Endothelial cell of umbilical vein (primary cell): ENCODE measurements around the gene SNHG17. TPM values are rescaled to one million over a fixed set of nuclear protein-coding genes. Genes with fewer than 3 reads are reported as not detected.
"Not testable (repeated sequence)": the region's sequence is repeated elsewhere in the genome, so short reads cannot be mapped to it uniquely, and the experiment has no call there.

Experiments
- BruUV-seq: library from RNA; stranded (reverse); fragments of 400-500 nt; replicated peaks from 2 replicates; lab custom pipeline; 2021; lab: Mats Ljungman, UMichigan
- CTCF ChIA-PET: fragments of 300-600, 350-600 bp; sonication (Branson Sonifier 250); formaldehyde crosslinking; loops from one replicate; lab custom pipeline; 2021; ENCODE audit warnings: antibody characterized with exemption, inconsistent platforms; lab: Charles Lee
- POLR2A ChIA-PET: fragments of 300-600, 350-600 bp; sonication (Branson Sonifier 250); formaldehyde crosslinking; loops from one replicate; lab custom pipeline; 2021; ENCODE audit warnings: antibody characterized with exemption, inconsistent platforms; lab: Charles Lee
- DNase-seq: peaks from one replicate; pipeline ENCODE4 v3.0.0-alpha.2; 2011; ENCODE audit warnings: low read depth, low spot score
- FAIRE-seq: peaks from 2 replicates; lab custom pipeline; 2011; peaks lifted over from hg19 to GRCh38; lab: Jason Lieb, UNC
- H2AFZ ChIP-seq: 2 replicates; pipeline ENCODE4 v1.6.0; 2012; ENCODE audit warnings: low read depth, low read length, control low read depth, inconsistent platforms
- H3K27ac ChIP-seq: 2 replicates; pipeline ENCODE4 v1.5.1; 2011; ENCODE audit warnings: low read depth, mild to moderate bottlenecking, control low read depth, low read length, moderate library complexity; ENCODE audit not compliant: insufficient read depth
- H3K27me3 ChIP-seq, 2 experiments: 2 replicates each; pipeline versions ENCODE4 v1.6.0 to v1.6.1; 2011; ENCODE audit warnings: low read length in 2 of 2, mixed read lengths in 1 of 2; ENCODE audit not compliant: control insufficient read depth in 2 of 2, insufficient read depth in 2 of 2
- H3K36me3 ChIP-seq, 2 experiments: 2 replicates in 1 of 2; 3 replicates in 1 of 2; pipeline ENCODE4 v1.5.1; 2011; ENCODE audit warnings: low read length in 2 of 2, mild to moderate bottlenecking in 1 of 2, moderate library complexity in 1 of 2; ENCODE audit not compliant: control insufficient read depth in 2 of 2, insufficient read depth in 2 of 2; ENCODE audit errors: extremely low read depth in 1 of 2
- H3K4me1 ChIP-seq: 3 replicates; pipeline ENCODE4 v1.5.1; 2011; ENCODE audit warnings: mild to moderate bottlenecking, low read length; ENCODE audit not compliant: control insufficient read depth, insufficient read depth; ENCODE audit errors: extremely low read depth
- H3K4me2 ChIP-seq: 2 replicates; pipeline ENCODE4 v1.6.1; 2011; ENCODE audit warnings: low read length, control low read depth, mixed read lengths; ENCODE audit not compliant: insufficient read depth
- H3K4me3 ChIP-seq, 3 experiments: fragments of 200-600 bp in 1 of 3; sonication (generic), shearing (Covaris generic) in 1 of 3; replicated peaks in 1 of 3; 2 replicates each; pipeline ENCODE4 v1.5.1; 2011 to 2016; ENCODE audit warnings: control low read depth in 3 of 3, low read length in 3 of 3, mild to moderate bottlenecking in 2 of 3, inconsistent platforms in 1 of 3, low read depth in 1 of 3, moderate library complexity in 1 of 3; ENCODE audit not compliant: insufficient read depth in 1 of 3
- H3K79me2 ChIP-seq: 2 replicates; pipeline ENCODE4 v1.6.0; 2012; ENCODE audit warnings: low read length, inconsistent platforms; ENCODE audit not compliant: control insufficient read depth, insufficient read depth
- H3K9ac ChIP-seq: replicated peaks from 2 replicates; pipeline ENCODE3; 2011; ENCODE audit warnings: low read length, control low read depth; ENCODE audit not compliant: insufficient read depth; ENCODE audit errors: extremely low read depth
- H3K9me1 ChIP-seq: replicated peaks from 3 replicates; pipeline ENCODE4 v1.6.0; 2011; ENCODE audit warnings: mild to moderate bottlenecking, low read length; ENCODE audit not compliant: control insufficient read depth, insufficient read depth; ENCODE audit errors: extremely low read depth
- H3K9me3 ChIP-seq: replicated peaks from 2 replicates; pipeline ENCODE4 v1.5.1; 2012; ENCODE audit warnings: low read length, inconsistent platforms; ENCODE audit not compliant: control insufficient read depth, insufficient read depth
- H4K20me1 ChIP-seq: replicated peaks from 2 replicates; pipeline ENCODE3; 2011; ENCODE audit warnings: mild to moderate bottlenecking, low read length; ENCODE audit not compliant: control insufficient read depth, insufficient read depth; ENCODE audit errors: extremely low read depth
- EZH2 ChIP-seq: IDR thresholded peaks from 2 replicates; pipeline ENCODE4 v1.6.1; 2012; ENCODE audit warnings: borderline replicate concordance, low read depth, mild to moderate bottlenecking, moderate library complexity, low read length, inconsistent platforms; ENCODE audit not compliant: severe bottlenecking
- FOS ChIP-seq: IDR thresholded peaks from 2 replicates; pipeline ENCODE4 v1.6.1; 2011; ENCODE audit warnings: mild to moderate bottlenecking, low read length, moderate library complexity, borderline replicate concordance; ENCODE audit not compliant: insufficient read depth
- GATA2 ChIP-seq: IDR thresholded peaks from 2 replicates; pipeline ENCODE4 v1.7.0; 2011; ENCODE audit warnings: low read depth, mild to moderate bottlenecking, moderate library complexity, mixed read lengths, low read length; ENCODE audit not compliant: insufficient read length, insufficient read depth
- JUN ChIP-seq: IDR thresholded peaks from 2 replicates; pipeline ENCODE4 v1.6.1; 2011; ENCODE audit warnings: borderline replicate concordance, low read depth; ENCODE audit not compliant: insufficient read length, insufficient read depth
- MYC ChIP-seq: IDR thresholded peaks from one replicate; pipeline ENCODE4 v1.6.1; 2011; ENCODE audit warnings: mild to moderate bottlenecking, low read depth, low read length
- POLR2A ChIP-seq: IDR thresholded peaks from 2 replicates; pipeline ENCODE4 v1.6.1; 2012; ENCODE audit warnings: low read depth, mild to moderate bottlenecking, control low read depth, low read length
- POLR2AphosphoS5 ChIP-seq: IDR thresholded peaks from 2 replicates; pipeline ENCODE4 v1.6.1; 2012; ENCODE audit warnings: low read depth, mild to moderate bottlenecking, control low read depth, low read length, moderate library complexity; ENCODE audit not compliant: insufficient read depth
- dilution Hi-C: fragments of 300-500 bp; cut with MboI; formaldehyde crosslinking; loops from one replicate; pipeline ENCODE4 v1.15.0; 2019; ENCODE audit warnings: low sequenced_read_pairs; ENCODE audit not compliant: extremely low pct_ligation_motif_present
- intact Hi-C: fragments of 100-400 bp; cut with micrococcal nuclease; formaldehyde crosslinking; loops from one replicate; pipeline ENCODE4 v1.10.0; 2022
- polyA plus RNA-seq, 4 experiments: library from polyadenylated mRNA; depleted of rRNA in 3 of 4; stranded (reverse) in 3 of 4; unstranded in 1 of 4; fragments of >200 nt; gene quantifications; 2 replicates each; pipeline versions ENCODE4 v1.2.1 to v1.2.3, GENCODE V29; 2011 to 2012; ENCODE audit warnings: missing spikeins in 1 of 4
- total RNA-seq: library from RNA; stranded (reverse); gene quantifications from 2 replicates; pipeline ENCODE4 v1.2.3, GENCODE V29; 2021
- TF ChIP-seq, protein P1 (sequence below): IDR thresholded peaks from 2 replicates; pipeline ENCODE4 v1.6.1; 2011; ENCODE audit not compliant: insufficient read depth, insufficient read length
- TF ChIP-seq, protein P2 (sequence below), 2 donors: IDR thresholded peaks; 1 replicate in 1 of 2; 2 replicates in 1 of 2; pipeline ENCODE4 v1.5.1; 2011; ENCODE audit warnings: low read length in 2 of 2, mild to moderate bottlenecking in 2 of 2, moderate library complexity in 2 of 2, control low read depth in 1 of 2, inconsistent platforms in 1 of 2, low read depth in 1 of 2; ENCODE audit not compliant: insufficient read depth in 1 of 2; ENCODE audit errors: extremely low read depth in 1 of 2

Gene SNHG17
- total and polyA plus RNA-seq, 2 donors (not counting 3 experiments of a cell fraction or from before 2014, with no cell fraction given) = 39.4 to 94.0 TPM

DNA sequence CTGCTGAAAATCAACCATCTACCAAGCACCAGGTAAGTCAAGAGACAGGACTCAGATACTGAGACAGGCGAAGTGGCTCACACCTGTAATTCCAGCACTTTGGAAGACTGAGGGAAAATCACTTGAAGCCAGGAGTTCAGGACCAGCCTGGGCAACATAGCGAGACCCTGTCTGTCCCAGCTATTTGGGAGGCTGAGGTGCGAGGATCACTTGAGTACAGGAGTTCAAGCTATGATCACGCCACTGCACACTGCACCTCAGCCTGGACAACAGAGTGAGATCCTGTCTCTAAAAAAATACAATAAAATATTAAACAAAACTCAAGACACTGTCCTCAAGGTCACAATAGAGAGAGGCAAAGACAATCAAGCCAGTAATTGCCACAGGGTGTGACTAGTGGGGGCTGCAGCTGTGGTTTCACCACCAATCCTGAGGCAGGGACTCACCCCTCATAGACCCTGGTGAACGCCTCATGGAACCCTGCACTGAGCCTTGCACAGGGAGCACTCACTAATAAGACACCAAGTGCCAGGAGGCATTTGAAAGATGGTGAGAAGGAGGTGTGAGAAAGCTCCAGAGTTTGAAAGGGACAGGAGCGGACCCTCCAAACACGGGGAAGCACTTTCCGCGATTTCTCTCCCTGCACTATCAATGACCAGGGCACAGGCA, 1.7 kb downstream of the SNHG17 start:
- Histone ChIP-seq H2AFZ (no peak overlapping the region), H3K36me3 (peaks cover 17 to 36% of the 10 kb centered on the region in 2 experiments), H3K27me3 (no peaks in the 10 kb centered on the region), H3K9ac (peak overlapping the region; percentile 81), H3K9me1 (no peaks in the 10 kb centered on the region), H3K4me3 (peak overlapping the region; percentile 70 to 84 (median 77)), H3K4me2 (peak overlapping the region; percentile 94), H4K20me1 (no peaks in the 10 kb centered on the region), H3K79me2 (peaks cover 62% of the 10 kb centered on the region), H3K4me1 (peaks cover 18% of the 10 kb centered on the region), H3K9me3 (no peaks in the 10 kb centered on the region), H3K27ac (no peak overlapping the region)
- intact Hi-C loops (no loop called here), dilution Hi-C loops (no loop called here)
- CTCF ChIA-PET = interaction anchor here (1.0 to 5.8 kb wide), 5 partner anchors 13 to 40 kb away, joined by 3 to 106 read pairs (median 6); partner anchors contain the start of gene RALGAPB
- FAIRE-seq (no peak), DNase-seq (no peak)
- BruUV-seq = no TSS peak
- TF ChIP-seq, protein P1, sequence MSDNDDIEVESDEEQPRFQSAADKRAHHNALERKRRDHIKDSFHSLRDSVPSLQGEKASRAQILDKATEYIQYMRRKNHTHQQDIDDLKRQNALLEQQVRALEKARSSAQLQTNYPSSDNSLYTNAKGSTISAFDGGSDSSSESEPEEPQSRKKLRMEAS = no peak
- no peak for TF ChIP-seq POLR2AphosphoS5
- no peak for TF ChIP-seq JUN
- TF ChIP-seq MYC = no peak
- TF ChIP-seq EZH2 = no peak
- TF ChIP-seq POLR2A = no peak
- no peak for TF ChIP-seq FOS
- TF ChIP-seq GATA2 = no peak
- TF ChIP-seq, protein P2, sequence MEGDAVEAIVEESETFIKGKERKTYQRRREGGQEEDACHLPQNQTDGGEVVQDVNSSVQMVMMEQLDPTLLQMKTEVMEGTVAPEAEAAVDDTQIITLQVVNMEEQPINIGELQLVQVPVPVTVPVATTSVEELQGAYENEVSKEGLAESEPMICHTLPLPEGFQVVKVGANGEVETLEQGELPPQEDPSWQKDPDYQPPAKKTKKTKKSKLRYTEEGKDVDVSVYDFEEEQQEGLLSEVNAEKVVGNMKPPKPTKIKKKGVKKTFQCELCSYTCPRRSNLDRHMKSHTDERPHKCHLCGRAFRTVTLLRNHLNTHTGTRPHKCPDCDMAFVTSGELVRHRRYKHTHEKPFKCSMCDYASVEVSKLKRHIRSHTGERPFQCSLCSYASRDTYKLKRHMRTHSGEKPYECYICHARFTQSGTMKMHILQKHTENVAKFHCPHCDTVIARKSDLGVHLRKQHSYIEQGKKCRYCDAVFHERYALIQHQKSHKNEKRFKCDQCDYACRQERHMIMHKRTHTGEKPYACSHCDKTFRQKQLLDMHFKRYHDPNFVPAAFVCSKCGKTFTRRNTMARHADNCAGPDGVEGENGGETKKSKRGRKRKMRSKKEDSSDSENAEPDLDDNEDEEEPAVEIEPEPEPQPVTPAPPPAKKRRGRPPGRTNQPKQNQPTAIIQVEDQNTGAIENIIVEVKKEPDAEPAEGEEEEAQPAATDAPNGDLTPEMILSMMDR (IDR thresholded peaks at IDR 0.05; ENCODE audit: extremely low read depth in 1 of 2, insufficient read depth in 1 of 2, low read depth in 1 of 2, low read length in 2 of 2) = no peak
- POLR2A ChIA-PET = interaction anchor here (1.0 to 2.1 kb wide), 3 partner anchors 7 to 39 kb away, joined by 3 to 40 read pairs (median 13); partner anchors contain the start of gene RALGAPB

DNA sequence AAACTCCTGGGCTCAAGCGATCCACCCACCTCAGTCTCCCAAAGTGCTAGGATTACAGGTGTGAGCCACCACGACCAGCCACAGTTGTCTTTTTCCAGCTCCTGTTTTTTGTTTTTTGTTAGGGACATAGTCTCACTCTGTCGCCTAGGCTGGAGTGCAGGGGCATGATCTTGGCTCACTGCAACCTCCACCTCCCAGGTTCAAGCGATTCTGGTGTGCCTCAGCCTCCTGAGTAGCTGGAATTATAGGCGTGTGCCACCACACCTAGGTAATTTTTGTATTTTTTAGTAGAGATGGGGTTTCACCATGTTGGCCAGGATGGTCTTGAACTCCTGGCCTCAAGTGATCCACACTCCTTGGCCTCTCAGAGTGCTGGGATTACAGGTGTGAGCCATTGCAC, 2.3 kb downstream of the SNHG17 start:
- dilution Hi-C loops, intact Hi-C loops, H4K20me1 ChIP-seq, FAIRE-seq, H3K27me3 ChIP-seq, H3K9me3 ChIP-seq, POLR2A ChIA-PET, H3K9ac ChIP-seq, H3K27ac ChIP-seq, H2AFZ ChIP-seq, DNase-seq, BruUV-seq, H3K4me3 ChIP-seq, H3K9me1 ChIP-seq: not testable (repeated sequence)
- Histone ChIP-seq H3K36me3 (peaks cover 18 to 41% of the 10 kb centered on the region in 2 experiments), H3K4me1 (peaks cover 18% of the 10 kb centered on the region), H3K79me2 (peaks cover 68% of the 10 kb centered on the region), H3K4me2 (peak overlapping the region; percentile 94)
- CTCF ChIA-PET = interaction anchor here (1.3 to 5.8 kb wide), 4 partner anchors 14 to 41 kb away, joined by 4 to 106 read pairs (median 22); partner anchors contain the start of gene RALGAPB
